Stimulated activated CD4-positive, alpha-beta T cell treated with anti-CD3 and anti-CD28 coated beads, TNF-alpha, amount 100 ng/mL, for 24 hours (primary cell): ENCODE data around the gene PTPRN2.
"Not testable (repeated sequence)": the region's sequence is repeated elsewhere in the genome, so short reads cannot be mapped to it uniquely, and the experiment has no call there.

Experiments
- DNase-seq, 3 experiments: peaks; one replicate each; pipeline ENCODE4 v3.0.0-alpha.2; 2020; ENCODE audit warnings: low read depth in 3 of 3

PTPRN2 gene

DNA sequence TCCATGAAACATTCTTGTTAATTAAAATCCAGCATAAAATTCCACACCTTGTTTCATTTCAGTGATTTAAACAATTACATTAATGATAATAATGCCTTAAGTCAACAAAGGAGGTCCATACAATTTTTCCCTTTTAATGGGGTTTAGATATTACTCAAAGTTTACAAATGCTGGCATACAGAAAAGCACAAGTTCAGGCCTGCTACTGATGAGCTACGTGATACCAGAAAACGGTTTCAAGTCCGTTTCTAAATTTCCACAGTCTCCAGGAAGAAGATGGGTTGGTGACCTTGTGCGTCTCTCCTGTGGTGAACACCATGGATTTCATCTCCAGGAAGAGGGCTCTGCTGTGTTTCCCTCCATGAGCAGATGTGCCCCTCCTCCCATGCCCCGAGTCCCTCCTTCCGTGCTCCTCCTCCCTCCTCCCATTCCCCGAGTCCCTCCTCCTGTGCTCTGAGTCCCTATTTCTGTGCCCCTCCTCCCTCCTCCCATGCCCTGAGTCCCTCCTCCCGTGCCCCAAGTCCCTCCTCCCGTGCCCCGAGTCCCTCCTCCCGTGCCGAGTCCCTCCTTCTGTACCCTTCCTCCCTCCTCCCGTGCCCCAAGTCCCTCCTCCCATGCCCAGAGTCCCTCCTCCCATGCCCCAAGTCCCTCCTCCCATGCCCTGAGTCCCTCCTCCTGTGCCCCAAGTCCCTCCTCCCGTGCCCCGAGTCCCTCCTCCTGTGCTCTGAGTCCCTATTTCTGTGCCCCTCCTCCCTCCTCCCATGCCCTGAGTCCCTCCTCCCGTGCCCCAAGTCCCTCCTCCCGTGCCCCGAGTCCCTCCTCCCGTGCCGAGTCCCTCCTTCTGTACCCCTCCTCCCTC, 201.9 kb downstream of the PTPRN2 start:
- DNase-seq: not testable (repeated sequence)

DNA sequence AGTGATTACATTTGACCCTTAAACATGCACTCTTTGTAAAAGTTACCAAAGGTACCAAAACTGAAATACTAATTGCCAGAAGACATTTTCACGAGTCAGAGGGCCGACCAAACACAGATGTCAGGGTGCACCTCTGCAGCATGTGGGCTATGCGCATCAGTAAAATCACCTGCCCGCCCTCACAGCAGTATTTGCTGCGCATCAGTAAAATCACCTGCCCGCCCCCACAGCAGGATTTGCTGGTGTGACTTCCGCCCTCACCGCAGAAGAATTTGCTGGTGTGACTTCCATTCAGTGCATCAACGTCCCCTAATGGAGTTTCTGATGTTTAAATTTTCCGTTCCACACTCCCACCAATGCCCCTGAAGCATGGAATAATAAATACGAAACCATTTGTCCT, 202.9 kb downstream of the PTPRN2 start:
- no peak for DNase-seq

DNA sequence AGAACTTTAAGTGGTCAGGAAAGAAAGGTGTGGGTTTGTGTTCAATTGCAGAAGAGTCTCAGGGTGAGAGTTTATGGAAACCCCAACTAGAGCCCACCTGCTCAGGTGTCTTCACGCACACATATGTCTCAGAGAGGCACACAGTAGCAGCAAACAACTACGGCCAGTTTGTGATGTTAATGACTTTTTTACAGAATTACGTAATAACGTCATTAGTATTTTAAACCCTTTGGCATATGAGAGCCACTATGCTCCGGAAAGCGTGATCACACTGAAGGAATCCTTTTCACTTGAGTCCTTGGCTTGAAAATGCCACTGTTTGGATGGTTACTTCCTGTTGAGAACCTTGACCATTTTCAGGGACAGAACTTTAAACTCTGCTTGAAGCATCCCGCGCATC, 204.0 kb downstream of the PTPRN2 start:
- no peak for DNase-seq

DNA sequence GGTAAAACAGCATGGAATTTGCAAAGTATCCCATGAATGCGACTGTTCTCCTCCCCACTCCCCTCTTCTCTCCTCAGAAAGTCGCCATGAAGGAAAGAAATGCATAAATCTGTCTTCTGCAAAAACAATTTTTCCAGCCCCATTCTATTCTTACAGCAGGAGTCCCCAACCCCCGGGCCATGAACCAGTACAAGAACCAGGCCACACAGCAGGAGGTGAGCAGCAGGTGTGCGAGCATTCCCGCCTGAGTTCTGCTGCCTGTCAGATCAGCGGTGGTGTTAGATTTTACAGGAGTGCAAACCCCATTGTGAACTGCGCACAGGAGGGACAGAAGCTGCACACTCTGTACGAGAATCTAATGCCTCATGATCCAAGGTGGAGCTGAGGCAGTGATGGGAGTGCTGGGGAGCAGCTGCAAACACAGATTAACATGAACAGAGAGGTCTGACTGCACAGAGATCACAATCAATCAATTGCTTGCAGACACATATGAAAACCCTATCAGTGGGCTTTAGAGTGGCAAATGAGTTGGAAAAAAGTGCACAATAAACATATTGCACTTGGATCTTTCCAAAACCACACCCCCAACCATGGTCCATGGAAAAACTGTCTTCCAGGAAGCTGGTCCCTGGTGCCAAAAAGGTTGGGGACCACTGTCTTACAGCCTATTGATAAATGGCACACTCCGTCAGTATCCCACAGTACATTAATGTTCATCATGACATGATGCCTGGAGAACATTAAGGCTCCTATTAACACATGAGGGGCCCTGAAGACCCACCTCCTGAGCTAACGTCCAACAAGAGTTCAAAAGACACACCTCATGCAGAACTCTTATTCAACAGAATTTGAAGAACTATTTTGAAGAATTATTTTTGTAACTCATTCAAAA, 205.0 kb downstream of the PTPRN2 start:
- DNase-seq: no peak

DNA sequence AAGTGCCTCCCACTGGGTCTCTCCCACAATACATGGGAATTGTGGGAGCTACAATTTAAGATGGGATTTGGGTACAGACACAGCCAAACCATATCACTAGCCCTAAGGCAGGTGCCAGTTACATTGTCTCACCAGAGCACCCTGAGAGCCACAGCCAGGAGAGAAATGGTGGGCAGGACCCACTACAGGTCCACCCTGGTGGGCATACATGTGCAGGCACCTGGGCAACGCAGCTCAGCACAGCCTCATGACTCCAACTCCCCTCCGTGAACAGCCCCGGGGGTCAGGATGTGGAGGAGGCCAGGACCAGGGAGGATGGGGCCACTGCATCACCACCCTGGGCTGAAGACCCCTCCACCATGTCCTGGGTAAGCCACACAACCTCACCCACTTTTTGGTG, 205.7 kb downstream of the PTPRN2 start:
- no peak for DNase-seq

DNA sequence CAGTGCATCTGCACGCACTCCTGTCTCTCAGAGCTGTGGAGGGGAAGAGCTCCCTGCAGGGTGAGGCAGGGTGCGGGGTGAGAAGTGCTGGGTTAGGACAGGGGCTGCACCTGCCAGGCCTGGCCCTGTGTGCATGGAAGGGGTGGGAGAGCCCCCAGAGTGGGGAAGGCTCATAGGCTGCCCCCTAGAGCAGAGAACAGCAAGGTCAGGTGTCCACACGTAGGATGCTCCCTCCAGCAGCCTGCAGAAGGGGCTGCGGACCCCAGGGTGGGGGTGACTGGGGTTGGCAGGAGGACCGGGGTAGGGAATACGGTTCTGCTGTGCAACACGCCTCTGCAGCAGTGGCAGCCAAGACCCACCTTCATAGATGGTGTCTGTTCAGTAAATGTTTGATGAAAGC, 208.6 kb downstream of the PTPRN2 start:
- DNase-seq: no peak

DNA sequence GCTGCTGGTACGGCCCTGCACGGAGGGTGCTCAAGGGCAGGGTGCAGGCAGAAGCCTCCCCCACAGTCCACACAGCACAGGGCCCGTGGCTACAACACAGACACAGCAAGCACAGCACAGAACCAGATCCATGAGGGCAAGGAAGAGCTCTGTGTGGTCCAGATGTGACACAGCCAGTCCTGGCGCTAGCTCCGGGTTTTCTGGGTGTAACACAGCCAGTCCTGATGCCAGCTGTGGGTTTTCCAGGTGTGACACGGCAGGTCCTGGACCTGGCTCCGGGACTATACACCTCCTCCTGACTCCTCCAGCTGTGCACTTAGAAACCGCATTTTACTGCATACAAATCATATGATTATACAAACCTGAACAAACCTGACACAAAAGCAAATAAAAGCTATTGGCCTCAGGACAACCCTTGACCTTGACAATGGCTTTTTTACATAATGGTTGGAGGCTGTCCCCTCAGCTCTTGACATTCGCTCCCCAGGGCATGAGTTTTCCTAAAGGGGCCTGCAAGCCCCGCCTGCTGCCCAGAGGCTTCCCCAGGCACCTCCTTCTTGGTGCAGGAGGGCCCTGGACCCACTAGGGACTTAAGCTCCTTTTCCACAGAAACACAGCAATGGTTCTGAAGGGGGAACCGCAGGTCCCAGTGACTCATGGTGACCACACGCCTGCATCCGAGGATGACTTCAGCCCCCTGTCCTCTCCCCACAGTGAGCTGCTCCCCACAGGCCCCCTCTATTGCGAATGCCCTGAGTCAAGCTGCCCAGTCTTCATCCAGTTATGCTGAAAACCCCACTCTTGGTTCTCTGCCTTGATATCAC, 209.6 kb downstream of the PTPRN2 start:
- DNase-seq: no peak

DNA sequence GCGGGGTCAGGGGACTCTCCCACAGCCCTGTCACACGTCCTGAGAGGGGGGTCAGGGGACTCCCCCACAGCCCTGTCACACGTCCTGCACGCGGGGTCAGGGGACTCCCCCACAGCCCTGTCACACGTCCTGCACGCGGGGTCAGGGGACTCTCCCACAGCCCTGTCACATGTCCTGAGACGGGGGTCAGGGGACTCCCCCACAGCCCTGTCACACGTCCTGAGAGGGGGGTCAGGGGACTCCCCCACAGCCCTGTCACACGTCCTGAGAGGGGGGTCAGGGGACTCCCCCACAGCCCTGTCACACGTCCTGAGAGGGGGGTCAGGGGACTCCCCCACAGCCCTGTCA, 210.8 kb downstream of the PTPRN2 start:
- peak in 1 of 3 experiments; percentile 1 for DNase-seq

DNA sequence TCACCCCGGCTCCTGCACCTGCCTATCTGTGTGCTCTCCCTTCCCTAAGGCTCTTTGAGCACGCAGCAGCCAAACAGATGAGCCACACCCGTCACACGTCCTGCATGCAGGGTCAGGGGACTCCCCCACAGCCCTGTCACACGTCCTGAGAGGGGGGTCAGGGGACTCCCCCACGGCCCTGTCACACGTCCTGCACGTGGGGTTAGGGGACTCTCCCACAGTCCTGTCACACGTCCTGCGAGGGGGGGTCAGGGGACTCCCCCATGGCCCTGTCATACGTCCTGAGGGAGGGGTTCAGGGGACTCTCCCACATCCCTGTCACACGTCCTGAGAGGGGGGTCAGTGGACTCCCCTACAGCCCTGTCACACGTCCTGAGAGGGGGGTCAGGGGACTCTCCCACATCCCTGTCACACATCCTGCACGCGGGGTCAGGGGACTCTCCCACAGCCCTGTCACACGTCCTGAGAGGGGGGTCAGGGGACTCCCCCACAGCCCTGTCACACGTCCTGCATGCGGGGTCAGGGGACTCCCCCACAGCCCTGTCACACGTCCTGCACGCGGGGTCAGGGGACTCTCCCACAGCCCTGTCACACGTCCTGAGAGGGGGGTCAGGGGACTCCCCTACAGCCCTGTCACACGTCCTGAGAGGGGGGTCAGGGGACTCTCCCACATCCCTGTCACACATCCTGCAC, 211.3 kb downstream of the PTPRN2 start:
- DNase-seq: peak in 1 of 3 experiments; percentile 42

DNA sequence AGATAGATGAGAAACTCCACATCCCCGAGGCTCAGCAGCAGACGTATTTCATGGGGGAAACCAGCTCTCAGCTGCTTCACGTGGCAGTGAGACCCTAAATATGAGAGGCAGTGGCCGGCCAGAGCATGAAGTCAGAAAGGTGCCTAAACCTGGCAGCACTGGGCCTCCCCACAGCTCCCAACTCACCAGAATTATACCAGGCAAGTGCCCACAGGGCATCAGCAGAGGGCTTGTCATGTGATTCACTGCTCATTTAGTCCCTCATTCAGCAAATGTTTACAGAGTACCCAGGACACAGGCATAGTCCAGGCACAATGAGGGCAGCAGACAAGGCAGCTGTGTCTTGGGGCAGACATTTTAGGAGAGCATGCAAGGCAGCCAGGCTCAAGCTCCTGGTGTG, 212.6 kb downstream of the PTPRN2 start:
- DNase-seq: no peak

DNA sequence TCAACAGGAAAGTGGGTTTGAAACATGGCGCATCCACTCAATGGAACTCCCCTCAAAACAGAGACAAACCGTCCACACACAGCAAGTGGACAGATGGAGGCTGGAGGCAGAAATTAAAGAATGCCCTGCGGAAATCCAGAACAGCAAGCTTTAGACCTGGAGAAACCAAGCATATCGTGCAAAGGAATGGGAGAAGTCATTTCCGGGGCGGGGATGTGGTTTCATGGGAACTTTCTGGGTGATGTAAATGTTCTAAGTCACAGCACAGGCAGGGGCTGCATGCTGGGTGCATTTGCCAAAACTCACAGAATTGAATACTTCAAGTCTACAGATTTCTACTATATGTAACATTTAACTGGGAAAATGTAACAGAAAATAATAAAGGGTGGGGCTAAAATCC, 213.0 kb downstream of the PTPRN2 start:
- DNase-seq: no peak

DNA sequence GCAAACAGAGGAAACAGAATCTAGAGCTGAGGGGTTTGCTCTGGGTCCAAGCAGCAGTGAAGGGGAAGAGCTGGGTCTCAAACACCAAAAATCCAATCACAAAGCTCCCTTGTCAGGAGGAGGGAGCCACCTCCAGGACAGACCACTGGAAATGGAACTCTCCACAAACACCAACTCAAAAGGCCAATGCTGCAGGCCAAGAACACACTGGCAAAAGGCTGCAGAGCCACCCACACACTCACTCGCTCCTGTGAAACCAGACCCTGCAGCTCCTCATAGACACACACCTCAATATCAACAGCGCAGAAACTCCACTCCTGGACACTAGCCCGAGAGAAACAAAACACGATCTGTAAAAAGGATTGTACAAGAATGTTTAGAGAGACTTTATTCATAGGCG, 213.5 kb downstream of the PTPRN2 start:
- no peak for DNase-seq

DNA sequence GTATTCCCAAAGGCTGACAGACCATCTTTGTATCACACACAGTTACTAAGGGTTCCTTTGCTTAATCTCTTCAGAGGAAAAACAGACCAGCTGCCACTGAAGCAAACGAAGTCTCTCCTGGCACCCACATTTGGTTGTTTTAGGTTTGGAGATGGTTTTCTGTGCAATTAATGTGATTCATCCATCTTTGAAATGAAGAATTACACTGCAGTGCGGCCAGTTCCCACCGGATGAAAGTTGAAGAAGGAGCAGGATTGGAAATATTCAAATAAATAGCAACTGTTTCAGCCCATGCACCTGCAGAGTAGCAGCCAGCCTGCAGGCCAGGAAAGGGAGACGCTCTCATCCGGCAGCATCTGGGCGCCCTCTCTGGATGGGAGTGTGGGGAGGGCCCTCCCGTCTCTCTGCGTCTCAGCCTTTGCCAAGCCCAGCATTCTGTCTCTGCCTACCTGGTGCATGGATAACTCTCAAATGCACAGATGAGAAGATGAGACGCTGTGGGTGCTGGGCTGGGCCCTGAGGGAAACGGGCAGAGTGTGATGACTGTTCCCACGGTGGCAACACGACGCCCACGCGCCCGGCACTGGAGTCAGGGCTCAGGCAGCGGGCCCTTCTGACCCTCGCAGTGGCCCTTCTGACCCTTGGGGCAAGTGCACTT, 214.0 kb downstream of the PTPRN2 start:
- DNase-seq: no peak

DNA sequence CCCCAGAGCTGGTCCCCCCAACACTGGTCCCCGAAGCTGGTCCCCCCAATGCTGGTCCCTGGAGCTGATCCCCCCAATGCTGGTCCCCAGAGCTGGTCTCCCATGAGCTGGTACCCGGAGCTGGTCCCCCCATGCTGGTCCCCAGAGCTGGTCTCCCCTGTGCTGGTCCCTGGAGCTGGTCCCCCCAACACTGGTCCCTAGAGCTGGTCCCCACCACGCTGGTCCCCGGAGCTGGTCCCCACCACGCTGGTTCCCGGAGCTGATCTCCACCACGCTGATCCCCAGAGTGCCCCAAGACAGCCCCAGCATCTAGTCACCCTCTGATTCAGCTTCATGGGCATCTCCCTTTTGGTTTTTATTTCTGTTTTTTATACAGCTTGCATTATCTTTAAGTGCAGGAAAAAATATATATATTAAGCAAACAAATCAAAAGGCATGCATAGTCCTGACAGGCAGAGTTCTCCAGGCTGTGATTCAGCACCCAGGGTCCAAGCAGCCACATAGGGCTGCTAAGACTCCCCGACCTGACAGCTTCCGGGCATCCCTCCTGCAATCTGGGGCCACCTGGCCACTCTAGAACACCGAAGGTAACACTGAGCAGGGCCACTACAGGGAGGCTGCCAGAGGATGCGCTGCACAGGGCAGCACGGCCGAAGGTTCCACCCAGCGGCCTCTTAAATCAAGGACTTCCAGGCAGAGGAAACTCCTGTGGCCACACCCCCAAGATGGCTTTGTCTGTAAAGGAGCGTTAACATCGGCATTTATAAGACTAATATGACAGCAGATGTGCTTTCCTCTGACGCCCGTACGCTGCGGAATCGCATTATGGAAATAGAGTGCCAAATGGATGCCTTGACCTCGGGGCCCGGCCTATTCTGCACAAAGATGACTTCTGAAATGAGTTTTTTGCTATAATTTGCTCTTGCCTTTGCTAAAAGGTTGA, 215.0 kb downstream of the PTPRN2 start:
- DNase-seq: no peak

DNA sequence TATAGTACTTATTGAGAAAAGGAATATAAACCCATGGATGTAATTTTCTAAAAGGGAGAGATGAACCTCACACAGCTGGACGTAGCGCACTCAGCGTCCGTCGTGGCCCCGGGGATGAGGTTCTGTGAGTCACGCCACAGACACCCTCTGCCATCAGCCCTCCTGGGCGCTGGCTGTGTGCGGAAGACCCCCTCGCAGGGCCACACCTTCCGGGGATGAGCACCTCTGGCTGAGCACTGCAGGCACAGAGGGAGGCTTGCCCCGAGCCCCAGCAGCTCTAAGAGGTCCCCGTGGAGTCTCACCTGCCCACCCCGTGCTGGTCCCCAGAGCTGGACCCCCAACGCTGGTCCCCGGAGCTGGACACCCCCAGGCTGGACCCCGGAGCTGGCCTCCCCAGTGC, 215.8 kb downstream of the PTPRN2 start:
- DNase-seq: no peak

DNA sequence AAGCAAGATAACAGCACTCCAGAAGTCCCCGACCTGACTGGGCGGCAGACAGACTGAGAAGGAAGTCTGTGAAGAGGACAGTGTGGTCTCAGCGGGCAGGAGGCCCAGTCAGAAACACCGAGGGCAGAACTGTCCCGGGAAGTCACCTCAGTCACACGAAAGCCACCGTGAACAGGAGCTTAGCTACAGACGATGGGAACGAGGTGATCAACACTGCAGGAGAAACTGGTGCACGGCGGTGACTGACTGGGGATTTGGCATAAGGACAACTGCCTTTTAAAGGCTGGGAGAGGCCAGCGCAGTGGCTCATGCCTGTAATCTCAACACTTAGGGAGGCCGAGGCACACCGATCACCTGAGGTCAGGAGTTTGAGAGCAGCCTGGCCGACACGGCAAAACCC, 217.8 kb downstream of the PTPRN2 start:
- no peak for DNase-seq

DNA sequence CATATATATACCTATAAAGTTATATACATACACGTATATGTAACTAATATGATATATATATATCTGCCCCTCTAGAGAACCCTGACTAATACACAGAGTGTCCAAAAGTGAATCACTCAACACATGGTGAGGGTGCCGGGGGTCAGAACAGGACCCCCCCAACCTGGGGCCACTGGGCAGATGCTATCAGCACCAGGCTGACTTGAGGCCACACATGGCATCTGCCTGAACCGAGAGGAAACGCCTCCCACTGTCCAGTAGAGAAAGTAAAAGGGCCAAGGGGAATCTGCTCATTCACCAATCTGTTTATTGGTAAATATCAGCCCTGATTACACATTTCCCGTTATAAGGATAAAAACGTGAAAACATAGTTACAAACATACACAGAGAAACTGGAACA, 218.3 kb downstream of the PTPRN2 start:
- no peak for DNase-seq

DNA sequence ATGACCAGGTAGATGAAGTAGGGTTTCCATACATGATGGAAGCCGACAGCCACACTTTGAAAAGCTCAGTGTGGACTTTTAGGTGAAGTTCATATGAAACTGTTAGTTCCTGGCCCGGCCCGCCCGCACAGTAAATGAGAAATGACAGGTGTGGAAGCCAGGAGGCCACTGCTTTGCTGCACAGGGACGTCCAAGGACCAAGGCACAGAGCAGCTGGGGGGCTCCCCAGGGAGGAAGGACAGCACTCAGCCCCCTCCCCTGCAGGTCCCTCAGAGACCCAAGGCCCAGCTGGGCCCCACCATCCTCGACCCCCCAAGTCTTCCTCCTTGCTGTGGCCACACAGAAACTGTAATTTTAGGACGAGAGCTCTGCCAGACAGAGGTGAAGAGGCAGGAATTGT, 219.2 kb downstream of the PTPRN2 start:
- DNase-seq: no peak

DNA sequence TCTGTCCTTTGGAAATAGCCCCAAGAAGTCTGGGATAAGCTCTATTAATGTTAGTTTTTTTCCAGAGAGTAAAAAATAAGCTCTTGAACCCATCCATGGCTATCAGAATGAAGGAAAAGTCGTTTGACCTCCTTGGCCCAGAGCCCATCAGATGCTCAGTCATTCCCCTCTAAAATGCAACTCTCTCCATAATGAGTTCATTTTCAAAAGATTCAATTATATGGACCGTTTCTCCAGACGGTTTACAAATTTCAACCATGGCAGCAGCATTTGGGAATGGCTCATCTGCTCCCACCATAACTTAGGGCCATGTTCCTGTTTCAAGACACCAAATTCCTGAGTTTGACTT, 220.0 kb downstream of the PTPRN2 start:
- no peak for DNase-seq
